ENCODE results near the gene MSANTD3.
"Not testable (repeated sequence)": the region's sequence is repeated elsewhere in the genome, so short reads cannot be mapped to it uniquely, and the experiment has no call there.

The MSANTD3 gene

GRCh38 chr9:100428871-100429654 is 2.1 kb downstream of the MSANTD3 start:
- FAIRE-seq: no peak

- FAIRE-seq: no peak
Observed at GRCh38 chr9:100430286-100430940, 3.5 kb downstream of the MSANTD3 start.

- no peak for FAIRE-seq
Observed at GRCh38 chr9:100431886-100432285, 4.9 kb downstream of the MSANTD3 start.

GRCh38 chr9:100432736-100433135 is 5.8 kb downstream of the MSANTD3 start:
- no peak for FAIRE-seq

GRCh38 chr9:100436571-100436970 is 9.6 kb downstream of the MSANTD3 start:
- FAIRE-seq: no peak

- no peak for FAIRE-seq
Observed at GRCh38 chr9:100437860-100438805, 11.2 kb downstream of the MSANTD3 start.

GRCh38 chr9:100440071-100440470 is 13.1 kb downstream of the MSANTD3 start:
- FAIRE-seq: no peak

GRCh38 chr9:100440487-100440886 is 13.5 kb downstream of the MSANTD3 start:
- FAIRE-seq: not testable (repeated sequence)

- FAIRE-seq: no peak
Observed at GRCh38 chr9:100441911-100442361, 15.0 kb downstream of the MSANTD3 start.

- FAIRE-seq: no peak
Observed at GRCh38 chr9:100443781-100444768, 17.1 kb downstream of the MSANTD3 start.

- no peak for FAIRE-seq
Observed at GRCh38 chr9:100445161-100445902, 18.4 kb downstream of the MSANTD3 start.

- no peak for FAIRE-seq
Observed at GRCh38 chr9:100445903-100446549, 19.1 kb downstream of the MSANTD3 start.

- no peak for FAIRE-seq
Observed at GRCh38 chr9:100447041-100447440, 20.1 kb downstream of the MSANTD3 start.

- FAIRE-seq: no peak
Observed at GRCh38 chr9:100448266-100448665, 21.3 kb downstream of the MSANTD3 start.

- FAIRE-seq: no peak
Observed at GRCh38 chr9:100449420-100449819, 22.5 kb downstream of the MSANTD3 start.

GRCh38 chr9:100452894-100453293 is 26.0 kb downstream of the MSANTD3 start:
- no peak for FAIRE-seq

GRCh38 chr9:100455470-100455869 is 28.5 kb downstream of the MSANTD3 start:
- no peak for FAIRE-seq

GRCh38 chr9:100457517-100457916 is 30.6 kb downstream of the MSANTD3 start:
- no peak for FAIRE-seq

GRCh38 chr9:100459963-100460362 is 33.0 kb downstream of the MSANTD3 start:
- FAIRE-seq: no peak

GRCh38 chr9:100465274-100465673 is 38.3 kb downstream of the MSANTD3 start:
- FAIRE-seq: no peak

All from endometrium (tissue), 2 donors.